IPS-11a (cell line): ENCODE results near the gene C18orf63.
"Not testable (repeated sequence)": the region's sequence is repeated elsewhere in the genome, so short reads cannot be mapped to it uniquely, and the experiment has no call there.

Source experiments
- H3K4me3 ChIP-seq: one replicate; pipeline ENCODE4 v1.5.1; 2013; ENCODE audit warnings: low read depth, low read length, control low read depth

C18orf63 gene

GRCh38 chr18:74326791-74327190 lies 11.2 kb downstream of the C18orf63 start:
- not testable (repeated sequence) for H3K4me3 ChIP-seq

- H3K4me3 ChIP-seq, result no peak overlapping the region
These were observed 12.6 kb downstream of the C18orf63 start for GRCh38 chr18:74328206-74328605.

GRCh38 chr18:74329688-74330205 lies 14.1 kb downstream of the C18orf63 start:
- no peak overlapping the region for H3K4me3 ChIP-seq

- no peak overlapping the region for H3K4me3 ChIP-seq
These were observed 15.8 kb downstream of the C18orf63 start for GRCh38 chr18:74331404-74331803.

- no peak overlapping the region for H3K4me3 ChIP-seq
These were observed 17.5 kb downstream of the C18orf63 start for GRCh38 chr18:74333091-74333490.

GRCh38 chr18:74334242-74334893 lies 18.7 kb downstream of the C18orf63 start:
- H3K4me3 ChIP-seq, result no peak overlapping the region

- no peak overlapping the region for H3K4me3 ChIP-seq
These were observed 21.0 kb downstream of the C18orf63 start for GRCh38 chr18:74336656-74337055.

GRCh38 chr18:74337155-74337911 lies 21.7 kb downstream of the C18orf63 start:
- H3K4me3 ChIP-seq, result no peak overlapping the region

GRCh38 chr18:74337912-74338309 lies 22.3 kb downstream of the C18orf63 start:
- no peak overlapping the region for H3K4me3 ChIP-seq

- no peak overlapping the region for H3K4me3 ChIP-seq
These were observed 26.9 kb downstream of the C18orf63 start for GRCh38 chr18:74342416-74343043.

GRCh38 chr18:74346206-74346605 lies 30.6 kb downstream of the C18orf63 start:
- H3K4me3 ChIP-seq, result no peak overlapping the region

- no peak overlapping the region for H3K4me3 ChIP-seq
These were observed 32.9 kb downstream of the C18orf63 start for GRCh38 chr18:74348581-74348980.

GRCh38 chr18:74351354-74351753 lies 35.7 kb downstream of the C18orf63 start:
- H3K4me3 ChIP-seq, result no peak overlapping the region

- H3K4me3 ChIP-seq, result no peak overlapping the region
These were observed 37.6 kb downstream of the C18orf63 start for GRCh38 chr18:74353169-74353775.

GRCh38 chr18:74356959-74357358 lies 41.3 kb downstream of the C18orf63 start:
- no peak overlapping the region for H3K4me3 ChIP-seq

- H3K4me3 ChIP-seq, result no peak overlapping the region
These were observed 45.4 kb downstream of the C18orf63 start for GRCh38 chr18:74360852-74361655.

GRCh38 chr18:74367905-74368304 lies 52.3 kb downstream of the C18orf63 start:
- H3K4me3 ChIP-seq, result no peak overlapping the region

GRCh38 chr18:74368901-74369705 lies 53.5 kb downstream of the C18orf63 start:
- no peak overlapping the region for H3K4me3 ChIP-seq

- no peak overlapping the region for H3K4me3 ChIP-seq
These were observed 54.5 kb downstream of the C18orf63 start for GRCh38 chr18:74370115-74370514.

GRCh38 chr18:74373428-74373827 lies 57.8 kb downstream of the C18orf63 start:
- H3K4me3 ChIP-seq, result no peak overlapping the region
